DND-41 (cell line): Measurements from ENCODE around the gene NRF1.
A peak's percentile ranks its signal among the peaks of the same experiment; 100 is the strongest.

Experiments
- ATAC-seq: fragments of 200-7000 bp; cut with Tn5 transposase; 3 replicates; pipeline ENCODE4 v1.9.1; 2021; ENCODE audit warnings: low read depth; ENCODE audit not compliant: insufficient read depth
- DNase-seq: peaks from one replicate; pipeline ENCODE4 v3.0.0-alpha.2; 2020
- H2AFZ ChIP-seq: 2 replicates; pipeline ENCODE4 v1.6.0; 2012; ENCODE audit warnings: low read depth, low read length
- H3K27ac ChIP-seq: 2 replicates; pipeline ENCODE4 v1.5.1; 2012; ENCODE audit warnings: low read length, inconsistent platforms
- H3K27me3 ChIP-seq: fragments of 200-600 bp; sonication (generic); 2 replicates; pipeline ENCODE4 v1.6.0; 2012; ENCODE audit warnings: low read length, mild to moderate bottlenecking, inconsistent platforms; ENCODE audit not compliant: insufficient read depth, poor library complexity
- H3K36me3 ChIP-seq: 2 replicates; pipeline ENCODE4 v1.5.1; 2012; ENCODE audit warnings: low read length, inconsistent platforms; ENCODE audit not compliant: insufficient read depth
- H3K4me1 ChIP-seq: 2 replicates; pipeline ENCODE4 v1.5.1; 2012; ENCODE audit warnings: mild to moderate bottlenecking, low read length; ENCODE audit not compliant: insufficient read depth
- H3K4me2 ChIP-seq: 2 replicates; pipeline ENCODE4 v1.6.0; 2012; ENCODE audit warnings: mild to moderate bottlenecking, moderate library complexity, low read length, inconsistent platforms; ENCODE audit not compliant: insufficient read depth
- H3K4me3 ChIP-seq, 2 experiments: fragments of 200-600 bp in 1 of 2; shearing (Covaris generic) in 1 of 2; 2 replicates each; pipeline ENCODE4 v1.5.1; 2012 to 2016; ENCODE audit warnings: inconsistent platforms in 2 of 2, low read length in 2 of 2, mild to moderate bottlenecking in 2 of 2, low read depth in 1 of 2, moderate library complexity in 1 of 2
- H3K79me2 ChIP-seq: 2 replicates; pipeline ENCODE4 v1.6.0; 2012; ENCODE audit warnings: low read length, inconsistent platforms; ENCODE audit not compliant: insufficient read depth
- H3K9ac ChIP-seq: 2 replicates; pipeline ENCODE4 v1.6.0; 2012; ENCODE audit warnings: low read depth, mild to moderate bottlenecking, inconsistent platforms, low read length, moderate library complexity
- H3K9me3 ChIP-seq: 2 replicates; pipeline ENCODE4 v1.5.1; 2012; ENCODE audit warnings: low read length, moderate library complexity, mild to moderate bottlenecking, inconsistent platforms; ENCODE audit not compliant: insufficient read depth, severe bottlenecking
- H4K20me1 ChIP-seq: 2 replicates; pipeline ENCODE4 v1.6.0; 2012; ENCODE audit warnings: low read length; ENCODE audit not compliant: insufficient read depth
- EZH2 ChIP-seq: IDR thresholded peaks from 3 replicates; pipeline ENCODE4 v1.6.1; 2012; ENCODE audit warnings: borderline replicate concordance, low read depth, mild to moderate bottlenecking, moderate library complexity, low read length, inconsistent platforms; ENCODE audit not compliant: severe bottlenecking
- TF ChIP-seq, protein P1 (sequence below): IDR thresholded peaks from 2 replicates; pipeline ENCODE4 v1.5.1; 2012; ENCODE audit warnings: borderline replicate concordance, low read length, moderate library complexity, mild to moderate bottlenecking; ENCODE audit not compliant: poor library complexity, severe bottlenecking; ENCODE audit errors: extremely low read depth

NRF1 gene

DNA sequence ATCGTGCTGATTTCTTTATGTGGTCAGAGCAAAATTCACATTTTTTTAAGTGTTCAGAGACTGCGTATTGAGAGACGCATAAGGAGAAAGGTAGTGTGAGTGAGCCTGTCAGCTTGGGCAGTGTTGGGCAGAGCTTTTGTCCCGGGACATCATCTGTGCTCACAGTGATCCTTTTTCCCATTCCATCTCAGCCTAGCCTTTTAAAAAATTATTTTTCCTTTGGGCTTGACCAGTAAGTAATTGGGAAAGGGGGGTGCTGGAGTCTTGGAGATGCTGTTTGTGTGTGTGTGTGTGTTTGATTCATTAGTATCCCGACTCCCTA is 1.5 kb downstream of the NRF1 start:
- no peak for ATAC-seq
- Histone ChIP-seq H2AFZ (0 out of 2 replicates have a peak overlapping the region, but pooled peaks have one; percentile 89), H3K4me1 (peaks cover 64% of the 10 kb centered on the region), H3K27ac (peak overlapping the region; percentile 87), H3K9me3 (no peaks in the 10 kb centered on the region), H3K36me3 (peaks cover 23% of the 10 kb centered on the region), H3K79me2 (peaks cover 88% of the 10 kb centered on the region), H4K20me1 (peaks cover 45% of the 10 kb centered on the region), H3K4me3 (peak overlapping the region; percentile 51 to 94), H3K4me2 (peak overlapping the region; percentile 98), H3K9ac (peak overlapping the region; percentile 87), H3K27me3 (no peaks in the 10 kb centered on the region)
- DNase-seq, result no peak
- TF ChIP-seq EZH2, result no peak
- TF ChIP-seq, protein P1, sequence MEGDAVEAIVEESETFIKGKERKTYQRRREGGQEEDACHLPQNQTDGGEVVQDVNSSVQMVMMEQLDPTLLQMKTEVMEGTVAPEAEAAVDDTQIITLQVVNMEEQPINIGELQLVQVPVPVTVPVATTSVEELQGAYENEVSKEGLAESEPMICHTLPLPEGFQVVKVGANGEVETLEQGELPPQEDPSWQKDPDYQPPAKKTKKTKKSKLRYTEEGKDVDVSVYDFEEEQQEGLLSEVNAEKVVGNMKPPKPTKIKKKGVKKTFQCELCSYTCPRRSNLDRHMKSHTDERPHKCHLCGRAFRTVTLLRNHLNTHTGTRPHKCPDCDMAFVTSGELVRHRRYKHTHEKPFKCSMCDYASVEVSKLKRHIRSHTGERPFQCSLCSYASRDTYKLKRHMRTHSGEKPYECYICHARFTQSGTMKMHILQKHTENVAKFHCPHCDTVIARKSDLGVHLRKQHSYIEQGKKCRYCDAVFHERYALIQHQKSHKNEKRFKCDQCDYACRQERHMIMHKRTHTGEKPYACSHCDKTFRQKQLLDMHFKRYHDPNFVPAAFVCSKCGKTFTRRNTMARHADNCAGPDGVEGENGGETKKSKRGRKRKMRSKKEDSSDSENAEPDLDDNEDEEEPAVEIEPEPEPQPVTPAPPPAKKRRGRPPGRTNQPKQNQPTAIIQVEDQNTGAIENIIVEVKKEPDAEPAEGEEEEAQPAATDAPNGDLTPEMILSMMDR, result no peak

DNA sequence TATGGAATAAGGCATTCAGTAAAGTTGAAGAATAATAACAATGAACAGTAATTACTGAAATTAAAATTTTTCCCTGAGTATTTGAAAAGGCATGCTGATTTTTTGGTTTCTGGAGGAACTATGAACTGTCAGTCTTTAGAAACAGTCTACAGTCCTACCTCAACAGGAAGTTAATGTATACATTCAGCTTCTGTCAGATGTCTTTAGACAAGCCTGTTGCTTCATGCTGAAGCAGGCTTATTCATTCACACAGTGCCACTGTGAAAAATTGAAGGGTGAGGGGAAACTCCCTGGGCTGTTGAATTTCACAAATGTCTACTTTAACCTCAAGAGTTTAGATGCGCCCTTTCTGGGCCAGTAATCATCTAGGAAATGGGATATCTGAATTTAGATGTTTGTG is 3.5 kb downstream of the NRF1 start:
- peaks cover 54% of the 10 kb centered on the region for H4K20me1 ChIP-seq
- H3K4me2 ChIP-seq, result peak overlapping the region; percentile 98; the same call in 1 of the 2 replicates
- no peak for TF ChIP-seq EZH2
- TF ChIP-seq, protein P1, result no peak
- ATAC-seq (peak; percentile 30; the same call in 1 of the 3 replicates), DNase-seq (no peak)
- peak overlapping the region; percentile 0; the same call in 1 of the 2 replicates for H3K9ac ChIP-seq
- no peaks in the 10 kb centered on the region for H3K27me3 ChIP-seq
- peaks cover 54% of the 10 kb centered on the region for H3K4me1 ChIP-seq
- H3K4me3 ChIP-seq, result no peak overlapping the region
- no peak overlapping the region for H2AFZ ChIP-seq
- H3K27ac ChIP-seq, result no peak overlapping the region
- H3K36me3 ChIP-seq, result peaks cover 3% of the 10 kb centered on the region; the same call in 1 of the 2 replicates
- H3K79me2 ChIP-seq, result peaks cover 99% of the 10 kb centered on the region
- no peaks in the 10 kb centered on the region for H3K9me3 ChIP-seq

DNA sequence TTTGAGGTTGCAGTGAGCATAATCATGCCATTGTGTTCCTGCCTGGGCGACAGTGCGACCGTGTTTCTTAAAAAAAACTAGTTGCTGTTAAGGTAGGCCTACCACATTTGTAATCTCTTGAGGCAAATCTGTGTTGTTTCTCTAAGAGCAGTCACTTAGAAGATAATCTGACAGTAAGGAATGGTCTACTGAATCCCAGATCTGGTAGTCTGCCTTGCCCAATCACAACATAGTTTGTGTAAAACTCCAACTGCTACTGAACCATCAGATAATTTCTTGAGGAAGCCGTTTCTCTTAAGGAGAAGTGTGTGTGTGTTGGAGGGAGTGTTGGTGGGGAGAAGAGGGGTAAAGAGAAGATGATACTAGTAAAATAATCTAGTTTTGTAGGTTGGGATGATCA is 5.0 kb downstream of the NRF1 start:
- H2AFZ ChIP-seq, result no peak overlapping the region
- H3K27me3 ChIP-seq, result no peaks in the 10 kb centered on the region
- DNase-seq (no peak), ATAC-seq (no peak)
- H3K27ac ChIP-seq, result no peak overlapping the region
- TF ChIP-seq, protein P1, result no peak
- TF ChIP-seq EZH2, result no peak
- no peak overlapping the region for H3K9ac ChIP-seq
- peak overlapping the region; percentile 24; the same call in 1 of the 2 replicates for H3K4me2 ChIP-seq
- no peaks in the 10 kb centered on the region for H3K9me3 ChIP-seq
- peaks cover 45% of the 10 kb centered on the region for H3K4me1 ChIP-seq
- no peaks in the 10 kb centered on the region for H3K36me3 ChIP-seq
- peaks cover 99% of the 10 kb centered on the region for H3K79me2 ChIP-seq
- H3K4me3 ChIP-seq, result no peak overlapping the region
- H4K20me1 ChIP-seq, result peaks cover 63% of the 10 kb centered on the region

DNA sequence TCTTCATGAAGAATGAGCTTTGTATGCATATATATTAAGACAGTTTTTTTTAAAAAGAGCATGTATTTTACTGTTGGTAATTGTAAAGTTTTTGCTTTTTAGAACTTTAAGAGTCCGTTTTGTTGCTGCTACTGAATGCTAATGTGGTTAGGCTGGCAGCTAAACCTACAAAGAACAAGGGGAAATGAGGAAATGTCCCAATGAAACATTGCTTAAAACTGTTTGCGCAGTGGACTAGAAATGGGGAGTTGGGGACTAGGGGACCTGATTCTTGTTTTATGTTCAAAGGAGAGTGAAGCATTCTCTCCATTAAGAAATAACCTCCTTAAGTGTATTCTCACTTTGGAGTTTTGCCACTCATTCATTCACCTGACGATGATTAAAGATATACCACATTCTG is 5.7 kb downstream of the NRF1 start:
- Histone ChIP-seq H3K27ac (no peak overlapping the region), H3K27me3 (no peaks in the 10 kb centered on the region), H3K4me2 (no peak overlapping the region), H3K4me3 (no peak overlapping the region), H3K4me1 (peaks cover 45% of the 10 kb centered on the region), H3K79me2 (peaks cover 99% of the 10 kb centered on the region), H3K36me3 (no peaks in the 10 kb centered on the region), H3K9ac (no peak overlapping the region), H2AFZ (no peak overlapping the region), H4K20me1 (peaks cover 63% of the 10 kb centered on the region), H3K9me3 (no peaks in the 10 kb centered on the region)
- ATAC-seq (no peak), DNase-seq (no peak)
- TF ChIP-seq, protein P1, result no peak
- TF ChIP-seq EZH2, result no peak
